Articular chondrocyte of knee joint (primary cell): ENCODE data around the gene TMEM87B. TPM values are rescaled to one million over a fixed set of nuclear protein-coding genes. Genes with fewer than 3 reads are reported as not detected.

ENCODE experiments used
- total RNA-seq: library from RNA; depleted of rRNA; stranded (reverse); fragments of >200 nt; gene quantifications from 2 replicates; pipeline ENCODE4 v1.2.3, GENCODE V29; 2012

The TMEM87B gene
- 45.5 and 65.1 TPM in 2 replicates for total RNA-seq

DNA sequence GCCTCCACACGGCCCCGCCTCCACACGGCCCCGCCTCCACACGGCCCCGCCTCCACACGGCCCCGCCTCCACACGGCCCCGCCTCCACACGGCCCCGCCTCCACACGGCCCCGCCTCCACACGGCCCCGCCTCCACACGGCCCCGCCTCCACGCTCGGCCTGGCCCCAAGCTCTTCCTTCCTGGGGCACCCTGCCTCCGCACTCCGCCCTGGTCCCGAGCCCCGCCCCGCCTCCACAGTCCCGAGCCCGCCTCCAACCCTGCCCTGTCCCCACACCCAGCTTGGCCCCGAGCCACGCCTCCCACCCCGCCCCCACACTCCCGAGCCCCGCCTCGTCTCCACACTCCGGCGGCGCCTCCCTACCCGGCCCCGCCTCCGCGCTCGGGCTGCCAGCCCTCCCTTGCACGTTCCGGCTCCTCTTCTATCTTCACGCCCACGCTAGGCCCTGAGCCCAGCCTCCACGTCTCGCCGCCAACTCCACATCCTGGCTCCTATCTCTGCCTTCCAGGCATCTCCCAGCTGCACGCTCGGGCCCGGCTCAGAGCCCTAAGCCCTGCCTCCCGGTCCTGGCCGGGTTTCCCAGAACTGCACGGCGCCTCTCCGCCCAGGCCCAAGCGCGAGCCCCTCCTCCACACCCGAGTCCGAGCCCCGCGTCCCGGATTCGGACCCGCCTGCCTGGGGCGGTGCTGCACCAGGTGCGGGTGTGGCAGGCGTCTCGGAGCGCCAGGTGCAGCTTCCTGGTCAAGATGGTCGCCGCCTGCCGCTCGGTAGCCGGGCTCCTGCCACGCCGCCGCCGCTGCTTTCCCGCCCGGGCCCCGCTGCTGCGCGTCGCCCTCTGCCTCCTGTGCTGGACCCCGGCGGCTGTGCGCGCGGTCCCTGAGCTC is at the start of gene TMEM87B:
TMEM87B (plus strand) TSS at position 423 of the 883 bp plus-strand sequence; CDS start at position 746, 323 bp downstream.

DNA sequence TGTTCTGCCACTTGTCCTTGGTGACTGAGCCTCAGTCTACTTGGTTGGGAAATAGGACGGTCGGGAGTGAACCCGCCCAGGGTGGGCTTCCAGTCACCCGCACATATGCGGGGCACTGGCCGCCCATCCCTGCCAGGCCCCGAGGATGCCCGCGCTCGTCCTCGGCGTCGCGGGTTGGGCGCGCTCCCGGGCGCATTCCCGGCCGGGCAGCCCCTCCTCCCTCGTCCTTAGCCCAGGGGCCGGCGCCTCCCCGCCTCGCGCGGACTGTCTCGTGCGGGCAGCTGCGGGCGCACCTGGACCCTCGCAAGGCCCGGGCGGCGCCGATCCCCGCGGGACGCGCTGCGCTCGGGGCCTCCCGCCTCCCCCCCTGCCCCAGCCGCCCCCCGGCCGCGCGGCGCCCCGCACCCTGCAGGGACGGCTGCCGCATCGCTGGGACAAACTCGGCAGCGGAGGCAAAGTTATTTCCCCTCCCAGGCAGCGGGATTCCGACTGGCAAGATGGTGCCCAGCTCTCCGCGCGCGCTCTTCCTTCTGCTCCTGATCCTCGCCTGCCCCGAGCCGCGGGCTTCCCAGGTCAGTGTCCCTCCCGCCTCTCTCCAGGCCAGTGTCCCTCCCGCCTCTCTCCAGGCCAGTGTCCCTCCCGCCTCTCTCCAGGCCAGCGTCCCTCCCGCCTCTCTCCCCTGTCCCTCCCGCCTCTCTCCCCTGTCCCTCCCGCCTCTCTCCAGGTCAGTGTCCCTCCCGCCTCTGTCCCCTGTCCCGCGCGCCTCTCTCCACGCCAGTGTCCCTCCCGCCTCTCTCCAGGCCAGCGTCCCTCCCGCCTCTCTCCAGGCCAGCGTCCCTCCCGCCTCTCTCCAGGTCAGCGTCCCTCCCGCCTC is 83.3 kb downstream of the TMEM87B start, which contains the start of gene FBLN7:
FBLN7 (plus strand) TSS at position 227 of the 874 bp plus-strand sequence; CDS start at position 498, 271 bp downstream.

Other genes with a start within 250 kb of the TMEM87B start
- gene ANAPC1, start 171.1 kb upstream of the TMEM87B start, total RNA-seq = 45.7 and 54.5 TPM in 2 replicates
- 0.65 and 1.3 TPM in 2 replicates for gene MERTK, start 156.7 kb upstream of the TMEM87B start, total RNA-seq
- gene FBLN7, start 83.1 kb downstream of the TMEM87B start, total RNA-seq = 3.1 and 6.2 TPM in 2 replicates
- gene ZC3H8, start 199.8 kb downstream of the TMEM87B start, total RNA-seq = 14.0 and 42.8 TPM in 2 replicates
- 7.8 and 8.6 TPM in 2 replicates for gene ZC3H6, start 220.3 kb downstream of the TMEM87B start, total RNA-seq